ENCODE measurements around the gene TMPRSS11B.

DNA sequence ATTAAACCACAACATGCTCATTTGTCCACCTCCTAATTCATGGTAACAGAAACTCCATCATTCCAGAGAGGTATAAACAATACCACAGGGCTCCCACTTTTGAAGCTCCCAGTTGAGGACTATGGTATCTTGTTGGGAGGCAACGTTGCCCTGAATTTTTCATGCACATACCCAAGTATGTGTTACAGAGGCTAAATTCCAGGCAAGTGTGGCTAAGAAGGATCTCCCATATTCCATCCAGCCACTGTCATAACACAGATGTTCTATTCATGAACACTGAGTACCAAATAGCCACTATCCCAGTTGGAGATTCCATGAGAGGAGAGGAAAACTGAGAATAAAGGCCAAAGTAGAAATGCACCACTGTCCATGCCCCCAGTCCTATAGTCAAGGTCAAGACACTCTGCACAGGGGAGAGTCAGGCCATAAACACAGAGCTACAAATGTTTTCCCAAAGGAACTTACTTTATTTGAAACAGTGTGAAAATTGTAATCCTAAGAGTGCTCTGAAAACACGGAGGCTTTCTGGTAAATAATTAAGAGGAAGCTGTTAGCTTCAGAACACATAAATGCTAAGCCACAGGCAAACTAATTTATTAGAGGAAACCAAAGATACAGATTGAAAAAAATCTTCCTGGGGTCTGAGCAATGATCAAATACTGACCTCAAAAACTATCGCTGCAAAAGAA, 42.4 kb upstream of the TMPRSS11B start:
- TF ChIP-seq, protein P1, sequence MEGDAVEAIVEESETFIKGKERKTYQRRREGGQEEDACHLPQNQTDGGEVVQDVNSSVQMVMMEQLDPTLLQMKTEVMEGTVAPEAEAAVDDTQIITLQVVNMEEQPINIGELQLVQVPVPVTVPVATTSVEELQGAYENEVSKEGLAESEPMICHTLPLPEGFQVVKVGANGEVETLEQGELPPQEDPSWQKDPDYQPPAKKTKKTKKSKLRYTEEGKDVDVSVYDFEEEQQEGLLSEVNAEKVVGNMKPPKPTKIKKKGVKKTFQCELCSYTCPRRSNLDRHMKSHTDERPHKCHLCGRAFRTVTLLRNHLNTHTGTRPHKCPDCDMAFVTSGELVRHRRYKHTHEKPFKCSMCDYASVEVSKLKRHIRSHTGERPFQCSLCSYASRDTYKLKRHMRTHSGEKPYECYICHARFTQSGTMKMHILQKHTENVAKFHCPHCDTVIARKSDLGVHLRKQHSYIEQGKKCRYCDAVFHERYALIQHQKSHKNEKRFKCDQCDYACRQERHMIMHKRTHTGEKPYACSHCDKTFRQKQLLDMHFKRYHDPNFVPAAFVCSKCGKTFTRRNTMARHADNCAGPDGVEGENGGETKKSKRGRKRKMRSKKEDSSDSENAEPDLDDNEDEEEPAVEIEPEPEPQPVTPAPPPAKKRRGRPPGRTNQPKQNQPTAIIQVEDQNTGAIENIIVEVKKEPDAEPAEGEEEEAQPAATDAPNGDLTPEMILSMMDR (IDR thresholded peaks at IDR 0.05): no peak
- no peak for TF ChIP-seq POLR2A (IDR thresholded peaks at IDR 0.05)
